ENCODE data around the gene PPP2R5B.
"Not testable (repeated sequence)": the region's sequence is repeated elsewhere in the genome, so short reads cannot be mapped to it uniquely, and the experiment has no call there.

PPP2R5B gene

GRCh38 chr11:64971421-64972233, 47.1 kb downstream of the PPP2R5B start, which contains the start of gene MAJIN:
Gene MAJIN, minus strand, starts transcription at chr11:64972108. Its CDS starts 12,703 bp downstream, at chr11:64959405.
- no peak within 1 kb of the TSS for H3K4me3 ChIP-seq (ENCODE audit: low read depth, low read length)

- no peak overlapping the region for H3K4me3 ChIP-seq (ENCODE audit: low read depth, low read length)
Observed at GRCh38 chr11:64974124-64974523, 49.6 kb downstream of the PPP2R5B start.

GRCh38 chr11:64976651-64977050, 52.2 kb downstream of the PPP2R5B start:
- no peak overlapping the region for H3K4me3 ChIP-seq (ENCODE audit: low read depth, low read length)

GRCh38 chr11:64983339-64983738, 58.9 kb downstream of the PPP2R5B start:
- H3K4me3 ChIP-seq (ENCODE audit: low read depth, low read length), result not testable (repeated sequence)
